K562 (cell line): ENCODE data around the gene XBP1. TPM values are rescaled to one million over a fixed set of nuclear protein-coding genes. Genes with fewer than 3 reads are reported as not detected.
A peak's percentile ranks its signal among the peaks of the same experiment; 100 is the strongest.

Source experiments
- ATF1 ChIP-seq, 2 experiments: fragments of 450-650 bp in 1 of 2; IDR thresholded peaks; 2 replicates each; pipeline ENCODE4 v1.6.1; 2016; ENCODE audit warnings: missing compliant biosample characterization in 1 of 2, missing genetic modification characterization in 1 of 2
- BRF2 ChIP-seq: IDR thresholded peaks from 3 replicates; pipeline ENCODE4 v1.6.1; 2011; ENCODE audit warnings: borderline replicate concordance, mild to moderate bottlenecking; ENCODE audit not compliant: insufficient read length, insufficient read depth
- CBFA2T3 ChIP-seq: fragments of 450-650 bp; IDR thresholded peaks from 2 replicates; pipeline ENCODE4 v1.6.1; 2017
- ELF4 ChIP-seq: fragments of 450-650 bp; formaldehyde crosslinking; IDR thresholded peaks from 2 replicates; pipeline ENCODE4 v1.4.0; 2022; ENCODE audit warnings: missing genetic modification characterization
- FOS ChIP-seq: IDR thresholded peaks from 3 replicates; pipeline ENCODE4 v1.6.1; 2011; ENCODE audit not compliant: insufficient read length; ENCODE audit errors: extremely low read depth
- FOSL1 ChIP-seq: fragments of 200-800 bp; sonication (Bioruptor generic); conservative IDR thresholded peaks from 2 replicates; pipeline ENCODE4 v1.6.1; 2016; ENCODE audit warnings: missing genetic modification characterization, missing compliant biosample characterization
- MAZ ChIP-seq, 2 experiments: fragments of 450-650 bp in 1 of 2; sonication (generic) in 1 of 2; formaldehyde crosslinking; IDR thresholded peaks in 1 of 2; conservative IDR thresholded peaks in 1 of 2; 2 replicates each; pipeline versions ENCODE4 v1.4.0 to v1.5.0; 2020; ENCODE audit warnings: mild to moderate bottlenecking in 1 of 2, missing genetic modification reagents in 1 of 2
- MTA2 ChIP-seq: fragments of 450-650 bp; IDR thresholded peaks from 2 replicates; pipeline ENCODE4 v1.6.1; 2016; ENCODE audit warnings: low read depth
- OTX1 ChIP-seq: fragments of 450-650 bp; formaldehyde crosslinking; IDR thresholded peaks from 2 replicates; pipeline ENCODE4 v1.4.0; 2022; ENCODE audit warnings: mild to moderate bottlenecking
- POLR3G ChIP-seq: IDR thresholded peaks from 2 replicates; pipeline ENCODE4 v1.6.1; 2011; ENCODE audit not compliant: insufficient read length, insufficient replicate concordance; ENCODE audit errors: extremely low read depth
- SRSF3 ChIP-seq: fragments of 200-400 bp; formaldehyde crosslinking; IDR thresholded peaks from 2 replicates; pipeline ENCODE4 v1.6.1; 2016; ENCODE audit warnings: mild to moderate bottlenecking, low read length, moderate library complexity; ENCODE audit not compliant: insufficient read depth
- SUPT5H ChIP-seq: fragments of 450-650 bp; IDR thresholded peaks from 2 replicates; pipeline ENCODE4 v1.6.1; 2016
- TCF7L2 ChIP-seq: fragments of 150-350 bp; IDR thresholded peaks from 2 replicates; pipeline ENCODE4 v1.6.1; 2016; ENCODE audit warnings: low read depth, mild to moderate bottlenecking, low read length, moderate library complexity
- THRA ChIP-seq: fragments of 450-650 bp; IDR thresholded peaks from 2 replicates; pipeline ENCODE4 v1.6.1; 2017; ENCODE audit warnings: mild to moderate bottlenecking, moderate library complexity
- TRIM24 ChIP-seq, 2 experiments: fragments of 450-650 bp; IDR thresholded peaks; 2 replicates each; pipeline ENCODE4 v1.6.1; 2016
- XRCC3 ChIP-seq: fragments of 450-650 bp; IDR thresholded peaks from 2 replicates; pipeline ENCODE4 v1.6.1; 2017; ENCODE audit warnings: mild to moderate bottlenecking, moderate library complexity
- YY1 ChIP-seq, 3 experiments: IDR thresholded peaks; 2 replicates each; pipeline ENCODE4 v1.6.1; 2011; ENCODE audit warnings: low read length in 2 of 3, mild to moderate bottlenecking in 2 of 3, moderate library complexity in 2 of 3, borderline replicate concordance in 1 of 3, control low read depth in 1 of 3, low read depth in 1 of 3; ENCODE audit not compliant: insufficient read depth in 3 of 3, insufficient replicate concordance in 2 of 3, control insufficient read depth in 1 of 3, insufficient read length in 1 of 3; ENCODE audit errors: extremely low read depth in 1 of 3
- ZEB2 ChIP-seq: fragments of 450-650 bp; IDR thresholded peaks from 2 replicates; pipeline ENCODE4 v1.6.1; 2016
- ZFP1 ChIP-seq: fragments of 450-650 bp; formaldehyde crosslinking; IDR thresholded peaks from 2 replicates; pipeline ENCODE4 v1.4.0; 2020; ENCODE audit warnings: mild to moderate bottlenecking, mixed read lengths
- ZNF239 ChIP-seq: fragments of 250-450 bp; sonication (Bioruptor Pico); IDR thresholded peaks from 2 replicates; pipeline ENCODE4 v1.4.0; 2020; ENCODE audit warnings: mild to moderate bottlenecking
- ZNF551 ChIP-seq: fragments of 250-450 bp; sonication (Bioruptor Pico); IDR thresholded peaks from 2 replicates; pipeline ENCODE4 v1.5.0; 2021; ENCODE audit warnings: mild to moderate bottlenecking, moderate library complexity
- ZNF707 ChIP-seq: fragments of 250-450 bp; sonication (Bioruptor Pico); conservative IDR thresholded peaks from 2 replicates; pipeline ENCODE4 v1.8.0; 2022; ENCODE audit warnings: inconsistent platforms, mild to moderate bottlenecking, moderate library complexity
- polyA plus RNA-seq, 8 experiments: library from polyadenylated mRNA; depleted of rRNA in 4 of 8; stranded (reverse) in 5 of 8; unstranded in 3 of 8; fragments of >200 nt; fragmentation: Nextera tagmentation in 2 of 8; fragmentation: Illumina TruSeq in 1 of 8; extraction: Ambion mirVana in 2 of 8; extraction: Trizol in 1 of 8; gene quantifications; 2 replicates each; pipeline versions ENCODE4 v1.2.1 to v1.2.3, GENCODE V29; 2011 to 2014; ENCODE audit warnings: inconsistent platforms in 1 of 8, missing spikeins in 1 of 8
- total RNA-seq, 7 experiments: library from RNA; depleted of rRNA in 6 of 7; stranded (reverse); fragments of >200 nt in 6 of 7; fragmentation: Illumina TruSeq in 2 of 7; extraction: Trizol in 2 of 7; gene quantifications; 2 replicates each; pipeline versions ENCODE4 v1.2.1 to v1.2.3, GENCODE V29; 2011 to 2021; ENCODE audit warnings: low replicate concordance in 1 of 7
- TF ChIP-seq, protein P1 (sequence below): fragments of 450-650 bp; IDR thresholded peaks from 2 replicates; pipeline ENCODE4 v1.6.1; 2014; ENCODE audit warnings: low read depth, mild to moderate bottlenecking, moderate library complexity, borderline replicate concordance
- TF ChIP-seq, protein P2 (sequence below): fragments of 250-450 bp; sonication (Bioruptor Pico); IDR thresholded peaks from 2 replicates; pipeline ENCODE4 v1.6.1; 2021; ENCODE audit warnings: mild to moderate bottlenecking

XBP1 gene
- total and polyA plus RNA-seq, 9 of the 15 experiments (the other 6 are each of a cell fraction or from before 2014, with no cell fraction given), result 25.0 to 218 (median 94.6) TPM

- TF ChIP-seq FOSL1 (tag) (peak; percentile 48; the same call in 1 of the 2 replicates), ATF1 (CRISPR knock-in tag; IDR thresholded peaks at IDR 0.05) (no peak), ATF1 (tag; IDR thresholded peaks at IDR 0.05) (peak; percentile 73), ZEB2 (peak; percentile 36; the same call in 1 of the 2 replicates), MTA2 (no peak), ZNF551 (no peak), YY1 (IDR thresholded peaks at IDR 0.05; ENCODE audit: borderline replicate concordance in 1 of 3, control insufficient read depth in 1 of 3, extremely low read depth in 1 of 3, insufficient read depth in 3 of 3, insufficient read length in 1 of 3, insufficient replicate concordance in 2 of 3, low read depth in 1 of 3, low read length in 2 of 3) (no peak), ZNF707 (CRISPR knock-in tag) (no peak), ZNF239 (CRISPR knock-in tag) (no peak), FOS (no peak), TCF7L2 (no peak), OTX1 (CRISPR knock-in tag) (peak; percentile 63; the same call in 1 of the 2 replicates), THRA (no peak), XRCC3 (no peak), SRSF3 (no peak), ZFP1 (no peak), CBFA2T3 (no peak), POLR3G (no peak), BRF2 (no peak), SUPT5H (peak; percentile 37; the same call in 1 of the 2 replicates), MAZ (CRISPR knock-in tag; conservative IDR thresholded peaks at IDR 0.05 in 1 of 2, IDR thresholded peaks at IDR 0.05 in 1 of 2) (peak in 1 of 2 experiments; percentile 30; a peak in 1 of 4 replicates), ELF4 (CRISPR knock-in tag) (0 out of 2 replicates have a peak, but pooled peaks have one; percentile 46), TRIM24 (IDR thresholded peaks at IDR 0.05) (peak in 1 of 2 experiments; percentile 34; a peak in 2 of 4 replicates)
- TF ChIP-seq, protein P1, sequence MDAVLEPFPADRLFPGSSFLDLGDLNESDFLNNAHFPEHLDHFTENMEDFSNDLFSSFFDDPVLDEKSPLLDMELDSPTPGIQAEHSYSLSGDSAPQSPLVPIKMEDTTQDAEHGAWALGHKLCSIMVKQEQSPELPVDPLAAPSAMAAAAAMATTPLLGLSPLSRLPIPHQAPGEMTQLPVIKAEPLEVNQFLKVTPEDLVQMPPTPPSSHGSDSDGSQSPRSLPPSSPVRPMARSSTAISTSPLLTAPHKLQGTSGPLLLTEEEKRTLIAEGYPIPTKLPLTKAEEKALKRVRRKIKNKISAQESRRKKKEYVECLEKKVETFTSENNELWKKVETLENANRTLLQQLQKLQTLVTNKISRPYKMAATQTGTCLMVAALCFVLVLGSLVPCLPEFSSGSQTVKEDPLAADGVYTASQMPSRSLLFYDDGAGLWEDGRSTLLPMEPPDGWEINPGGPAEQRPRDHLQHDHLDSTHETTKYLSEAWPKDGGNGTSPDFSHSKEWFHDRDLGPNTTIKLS, result no peak
- TF ChIP-seq, protein P2, sequence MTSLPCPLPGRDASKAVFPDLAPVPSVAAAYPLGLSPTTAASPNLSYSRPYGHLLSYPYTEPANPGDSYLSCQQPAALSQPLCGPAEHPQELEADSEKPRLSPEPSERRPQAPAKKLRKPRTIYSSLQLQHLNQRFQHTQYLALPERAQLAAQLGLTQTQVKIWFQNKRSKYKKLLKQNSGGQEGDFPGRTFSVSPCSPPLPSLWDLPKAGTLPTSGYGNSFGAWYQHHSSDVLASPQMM (CRISPR knock-in tag), result no peak
Measured at GRCh38 chr22:28798810-28799605, 1.4 kb downstream of the XBP1 start (continued).
